ENCODE results near the gene KRT73. TPM values are rescaled to one million over a fixed set of nuclear protein-coding genes. Genes with fewer than 3 reads are reported as not detected.

The KRT73 gene
- total RNA-seq, 6 experiments from 2014 or later = not detected

GRCh38 chr12:52662918-52663229 is 44.5 kb upstream of the KRT73 start:
- DNase-seq (no peak), ATAC-seq (no peak)
- H3K27me3 ChIP-seq = peaks cover 0 to 4% of the 10 kb centered on the region in 2 donors
- H3K9me3 ChIP-seq = no peaks in the 10 kb centered on the region
- TF ChIP-seq CTCF (IDR thresholded peaks at IDR 0.05) = no peak
- no peak for TF ChIP-seq POLR2A (IDR thresholded peaks at IDR 0.05)
- H3K27ac ChIP-seq = no peak overlapping the region
- intact Hi-C loops (cut with DNase I) = no loop called here
- no peaks in the 10 kb centered on the region for H3K4me1 ChIP-seq
- H3K4me3 ChIP-seq = no peak overlapping the region
- H3K36me3 ChIP-seq = no peaks in the 10 kb centered on the region

GRCh38 chr12:52662093-52662917 is 43.9 kb upstream of the KRT73 start:
- DNase-seq (no peak), ATAC-seq (no peak)
- Histone ChIP-seq H3K36me3 (no peaks in the 10 kb centered on the region), H3K4me1 (no peaks in the 10 kb centered on the region), H3K4me3 (no peak overlapping the region), H3K27ac (no peak overlapping the region), H3K9me3 (no peaks in the 10 kb centered on the region), H3K27me3 (peaks cover 0 to 4% of the 10 kb centered on the region in 2 donors)
- 63% methylated on average over 8 of the region's 10 CpGs for WGBS (ENCODE audit: insufficient coverage, low coverage, low lambda C conversion rate, missing lambda C conversion rate)
- TF ChIP-seq POLR2A (IDR thresholded peaks at IDR 0.05) = no peak
- TF ChIP-seq CTCF (IDR thresholded peaks at IDR 0.05) = no peak
- intact Hi-C loops (cut with DNase I) = no loop called here

- Histone ChIP-seq H3K27ac (no peak overlapping the region), H3K4me1 (no peaks in the 10 kb centered on the region), H3K36me3 (no peaks in the 10 kb centered on the region), H3K27me3 (peaks cover 0 to 4% of the 10 kb centered on the region in 2 donors), H3K9me3 (no peaks in the 10 kb centered on the region), H3K4me3 (no peak overlapping the region)
- intact Hi-C loops (cut with DNase I) = no loop called here
- ATAC-seq = no peak
- WGBS (ENCODE audit: insufficient coverage, low coverage, low lambda C conversion rate, missing lambda C conversion rate) = 79% methylated on average over 3 of the region's 3 CpGs
- no peak for TF ChIP-seq POLR2A (IDR thresholded peaks at IDR 0.05)
- TF ChIP-seq CTCF (IDR thresholded peaks at IDR 0.05) = no peak
- no peak for DNase-seq
Measured at GRCh38 chr12:52661668-52662067, 43.3 kb upstream of the KRT73 start.

GRCh38 chr12:52660934-52661499 is 42.7 kb upstream of the KRT73 start:
- H3K4me3 ChIP-seq = no peak overlapping the region
- H3K27me3 ChIP-seq = peaks cover 0 to 1% of the 10 kb centered on the region in 2 donors
- no peak overlapping the region for H3K27ac ChIP-seq
- ATAC-seq (no peak), DNase-seq (no peak)
- no peaks in the 10 kb centered on the region for H3K9me3 ChIP-seq
- WGBS (ENCODE audit: insufficient coverage, low coverage, low lambda C conversion rate, missing lambda C conversion rate) = 68% methylated on average over 3 of the region's 3 CpGs
- intact Hi-C loops (cut with DNase I) = no loop called here
- no peaks in the 10 kb centered on the region for H3K36me3 ChIP-seq
- no peak for TF ChIP-seq POLR2A (IDR thresholded peaks at IDR 0.05)
- no peak for TF ChIP-seq CTCF (IDR thresholded peaks at IDR 0.05)
- H3K4me1 ChIP-seq = no peaks in the 10 kb centered on the region

All from right lobe of liver (tissue), 6 donors.